B cell (primary cell): ENCODE results near the gene CMPK1.

Experiments used
- EZH2 ChIP-seq: IDR thresholded peaks from 2 replicates; pipeline ENCODE4 v1.6.1; 2012; ENCODE audit warnings: borderline replicate concordance, low read depth, mild to moderate bottlenecking, moderate library complexity, low read length; ENCODE audit not compliant: insufficient read depth, poor library complexity, severe bottlenecking
- TF ChIP-seq, protein P1 (sequence below): fragments of 200-600 bp; IDR thresholded peaks from one replicate; pipeline ENCODE4 v1.8.0; 2022; ENCODE audit warnings: antibody characterized with exemption, mild to moderate bottlenecking

GRCh38 chr1:47382399-47382983, 48.9 kb downstream of the CMPK1 start:
- TF ChIP-seq EZH2 = no peak
- TF ChIP-seq, protein P1, sequence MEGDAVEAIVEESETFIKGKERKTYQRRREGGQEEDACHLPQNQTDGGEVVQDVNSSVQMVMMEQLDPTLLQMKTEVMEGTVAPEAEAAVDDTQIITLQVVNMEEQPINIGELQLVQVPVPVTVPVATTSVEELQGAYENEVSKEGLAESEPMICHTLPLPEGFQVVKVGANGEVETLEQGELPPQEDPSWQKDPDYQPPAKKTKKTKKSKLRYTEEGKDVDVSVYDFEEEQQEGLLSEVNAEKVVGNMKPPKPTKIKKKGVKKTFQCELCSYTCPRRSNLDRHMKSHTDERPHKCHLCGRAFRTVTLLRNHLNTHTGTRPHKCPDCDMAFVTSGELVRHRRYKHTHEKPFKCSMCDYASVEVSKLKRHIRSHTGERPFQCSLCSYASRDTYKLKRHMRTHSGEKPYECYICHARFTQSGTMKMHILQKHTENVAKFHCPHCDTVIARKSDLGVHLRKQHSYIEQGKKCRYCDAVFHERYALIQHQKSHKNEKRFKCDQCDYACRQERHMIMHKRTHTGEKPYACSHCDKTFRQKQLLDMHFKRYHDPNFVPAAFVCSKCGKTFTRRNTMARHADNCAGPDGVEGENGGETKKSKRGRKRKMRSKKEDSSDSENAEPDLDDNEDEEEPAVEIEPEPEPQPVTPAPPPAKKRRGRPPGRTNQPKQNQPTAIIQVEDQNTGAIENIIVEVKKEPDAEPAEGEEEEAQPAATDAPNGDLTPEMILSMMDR = no peak
